Fibroblast of villous mesenchyme (primary cell): ENCODE results near the gene SLAMF1. TPM values are rescaled to one million over a fixed set of nuclear protein-coding genes. Genes with fewer than 3 reads are reported as not detected.
"Not testable (repeated sequence)": the region's sequence is repeated elsewhere in the genome, so short reads cannot be mapped to it uniquely, and the experiment has no call there.

ENCODE experiments used
- DNase-seq: peaks from one replicate; pipeline ENCODE4 v3.0.0-alpha.2; 2010; ENCODE audit warnings: low read depth
- H3K4me3 ChIP-seq: 2 replicates; pipeline ENCODE4 v1.5.1; 2011; ENCODE audit warnings: low read depth, mild to moderate bottlenecking, low read length
- total RNA-seq: library from RNA; depleted of rRNA; stranded (reverse); fragments of >200 nt; gene quantifications from 2 replicates; pipeline ENCODE4 v1.2.3, GENCODE V29; 2012
- TF ChIP-seq, protein P1 (sequence below): IDR thresholded peaks from 2 replicates; pipeline ENCODE4 v1.5.1; 2012; ENCODE audit warnings: low read depth, mild to moderate bottlenecking, low read length; ENCODE audit not compliant: insufficient read depth

The SLAMF1 gene
- total RNA-seq, 1 donor = not detected

DNA sequence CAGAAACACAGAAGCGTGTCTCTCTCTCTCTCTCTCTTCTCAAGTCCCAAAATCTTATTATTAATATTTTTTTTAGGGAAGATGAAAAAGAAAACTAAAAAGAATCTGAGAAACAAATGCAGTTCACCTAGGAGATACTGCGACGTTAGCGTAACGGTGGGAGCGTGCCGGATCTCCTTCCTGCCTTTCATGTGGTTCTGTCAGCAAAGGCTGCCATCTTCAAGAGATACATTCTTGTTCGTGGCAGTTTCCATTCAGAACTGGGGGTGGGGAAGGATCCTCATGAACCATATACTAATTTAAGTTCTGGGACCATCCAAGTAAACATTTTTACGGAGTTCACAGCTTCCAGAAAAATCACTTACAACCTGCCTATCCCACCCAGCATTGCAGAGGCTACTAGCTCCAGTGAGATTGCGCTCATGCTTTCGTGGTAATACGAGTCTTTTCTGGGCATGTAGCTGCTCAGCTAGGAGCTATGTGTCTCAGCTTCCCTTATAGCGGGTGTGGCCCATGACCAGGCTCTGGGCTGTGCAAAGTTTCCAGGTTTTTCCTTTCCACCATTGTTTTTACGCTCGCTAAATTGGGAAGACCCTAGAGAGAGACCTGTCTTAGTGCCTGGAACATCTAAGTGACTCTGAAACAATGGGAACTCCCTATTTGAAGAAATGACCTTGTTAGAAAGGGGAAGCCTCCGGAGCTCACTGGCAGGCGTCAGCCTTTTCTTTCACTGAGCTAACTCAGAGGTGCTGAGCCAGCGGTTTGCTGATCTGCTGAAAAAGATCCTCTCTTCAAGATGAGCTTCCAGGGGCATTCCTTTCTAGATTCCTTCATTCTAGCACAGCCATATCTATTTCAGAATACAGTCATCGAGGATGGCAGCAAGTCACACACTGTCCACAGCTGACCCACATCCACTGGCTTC, 17.3 kb downstream of the SLAMF1 start:
- no peak for DNase-seq
- no peak overlapping the region for H3K4me3 ChIP-seq
- TF ChIP-seq, protein P1, sequence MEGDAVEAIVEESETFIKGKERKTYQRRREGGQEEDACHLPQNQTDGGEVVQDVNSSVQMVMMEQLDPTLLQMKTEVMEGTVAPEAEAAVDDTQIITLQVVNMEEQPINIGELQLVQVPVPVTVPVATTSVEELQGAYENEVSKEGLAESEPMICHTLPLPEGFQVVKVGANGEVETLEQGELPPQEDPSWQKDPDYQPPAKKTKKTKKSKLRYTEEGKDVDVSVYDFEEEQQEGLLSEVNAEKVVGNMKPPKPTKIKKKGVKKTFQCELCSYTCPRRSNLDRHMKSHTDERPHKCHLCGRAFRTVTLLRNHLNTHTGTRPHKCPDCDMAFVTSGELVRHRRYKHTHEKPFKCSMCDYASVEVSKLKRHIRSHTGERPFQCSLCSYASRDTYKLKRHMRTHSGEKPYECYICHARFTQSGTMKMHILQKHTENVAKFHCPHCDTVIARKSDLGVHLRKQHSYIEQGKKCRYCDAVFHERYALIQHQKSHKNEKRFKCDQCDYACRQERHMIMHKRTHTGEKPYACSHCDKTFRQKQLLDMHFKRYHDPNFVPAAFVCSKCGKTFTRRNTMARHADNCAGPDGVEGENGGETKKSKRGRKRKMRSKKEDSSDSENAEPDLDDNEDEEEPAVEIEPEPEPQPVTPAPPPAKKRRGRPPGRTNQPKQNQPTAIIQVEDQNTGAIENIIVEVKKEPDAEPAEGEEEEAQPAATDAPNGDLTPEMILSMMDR = no peak

DNA sequence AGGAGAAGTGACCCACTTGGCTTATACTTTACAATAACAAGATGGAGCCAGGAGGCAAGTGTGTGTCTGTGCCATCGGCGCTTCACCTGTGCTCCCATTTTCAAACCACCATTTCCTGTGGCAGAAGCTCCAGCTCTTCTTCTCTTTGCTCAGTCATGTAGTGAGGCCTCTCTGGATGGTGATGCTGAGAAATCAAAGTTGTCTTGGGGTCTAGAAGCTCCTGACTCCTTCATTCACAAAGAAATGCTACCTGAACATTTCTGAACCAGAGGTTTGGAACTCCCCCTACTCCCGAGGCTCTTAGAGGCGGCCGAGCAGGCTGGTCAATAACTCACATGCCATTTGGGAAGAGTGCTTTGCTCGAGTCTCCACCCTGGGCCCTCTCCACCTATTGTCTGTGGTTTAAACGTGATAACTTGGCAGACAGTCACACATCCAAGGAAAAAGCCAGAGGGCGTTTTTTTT, 18.0 kb downstream of the SLAMF1 start:
- TF ChIP-seq, protein P1 = no peak

DNA sequence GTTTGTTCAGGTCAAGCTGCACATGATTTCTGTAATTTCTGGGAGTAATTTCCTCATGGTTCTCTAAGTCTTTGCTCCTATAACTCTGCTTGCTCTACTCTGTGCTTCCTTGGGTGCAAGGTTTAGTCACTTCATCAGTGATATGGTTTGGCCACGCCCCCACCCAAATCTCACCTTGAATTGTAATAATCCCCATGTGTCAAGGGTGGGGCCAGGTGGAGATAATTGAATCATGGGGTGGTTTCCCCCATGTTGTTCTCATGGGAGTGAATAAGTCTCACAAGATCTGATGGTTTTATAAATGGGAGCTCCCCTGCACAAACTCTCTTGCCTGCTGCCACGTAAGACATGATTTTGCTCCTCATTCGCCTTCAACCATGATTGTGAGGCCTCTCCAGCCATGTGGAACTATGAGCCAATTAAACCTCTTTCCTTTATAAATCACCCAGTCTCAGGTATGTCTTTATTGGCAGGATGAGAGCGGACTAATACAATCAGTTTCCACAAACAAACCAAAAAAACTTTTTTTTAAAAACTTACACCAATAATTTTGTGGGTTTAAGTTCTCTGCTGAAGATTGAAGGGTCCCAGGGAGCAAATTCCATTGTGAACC, 19.1 kb downstream of the SLAMF1 start:
- H3K4me3 ChIP-seq, DNase-seq: not testable (repeated sequence)

More for the DNA sequence above, 18.0 kb downstream of the SLAMF1 start:
- no peak overlapping the region for H3K4me3 ChIP-seq
- no peak for DNase-seq

DNA sequence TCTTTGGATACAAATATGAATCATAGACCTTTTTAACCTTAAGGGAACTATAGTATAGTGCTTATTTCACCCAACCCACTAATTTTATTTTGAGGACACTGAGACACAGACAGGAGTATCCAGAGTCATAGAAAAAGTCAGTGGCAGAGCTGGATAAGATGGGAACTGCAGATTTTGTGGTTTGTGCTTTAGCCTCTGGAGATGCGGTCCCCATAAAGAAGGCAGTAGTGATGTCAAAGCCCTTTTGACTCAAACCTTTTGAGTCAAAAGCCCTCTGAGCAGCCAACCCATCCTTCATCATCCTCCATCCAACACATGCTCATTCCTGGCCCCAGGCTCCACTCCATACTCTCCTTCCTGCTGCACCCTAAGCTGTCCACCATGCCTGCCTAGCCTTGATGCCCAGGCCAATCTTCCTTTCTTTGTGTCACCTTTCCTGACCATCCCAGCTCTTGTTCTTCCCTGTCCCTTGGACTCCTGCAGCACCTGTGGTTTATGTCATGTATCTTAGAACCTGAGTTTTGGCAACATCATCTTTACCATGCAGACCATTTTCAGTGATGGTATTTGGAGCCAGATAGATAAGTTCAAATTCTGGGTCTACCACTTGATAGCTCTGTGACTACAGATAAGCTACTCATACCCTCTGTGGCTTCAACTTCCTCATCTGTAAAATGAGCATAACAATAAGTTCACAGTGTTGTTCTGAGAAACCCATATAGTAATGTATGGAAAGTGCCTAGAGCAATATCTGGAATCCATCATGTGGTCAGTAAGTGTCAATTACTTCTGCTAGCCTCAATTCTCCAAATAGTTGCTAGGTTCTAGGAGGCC, 20.1 kb downstream of the SLAMF1 start:
- H3K4me3 ChIP-seq = no peak overlapping the region
- TF ChIP-seq, protein P1 = no peak
- no peak for DNase-seq

DNA sequence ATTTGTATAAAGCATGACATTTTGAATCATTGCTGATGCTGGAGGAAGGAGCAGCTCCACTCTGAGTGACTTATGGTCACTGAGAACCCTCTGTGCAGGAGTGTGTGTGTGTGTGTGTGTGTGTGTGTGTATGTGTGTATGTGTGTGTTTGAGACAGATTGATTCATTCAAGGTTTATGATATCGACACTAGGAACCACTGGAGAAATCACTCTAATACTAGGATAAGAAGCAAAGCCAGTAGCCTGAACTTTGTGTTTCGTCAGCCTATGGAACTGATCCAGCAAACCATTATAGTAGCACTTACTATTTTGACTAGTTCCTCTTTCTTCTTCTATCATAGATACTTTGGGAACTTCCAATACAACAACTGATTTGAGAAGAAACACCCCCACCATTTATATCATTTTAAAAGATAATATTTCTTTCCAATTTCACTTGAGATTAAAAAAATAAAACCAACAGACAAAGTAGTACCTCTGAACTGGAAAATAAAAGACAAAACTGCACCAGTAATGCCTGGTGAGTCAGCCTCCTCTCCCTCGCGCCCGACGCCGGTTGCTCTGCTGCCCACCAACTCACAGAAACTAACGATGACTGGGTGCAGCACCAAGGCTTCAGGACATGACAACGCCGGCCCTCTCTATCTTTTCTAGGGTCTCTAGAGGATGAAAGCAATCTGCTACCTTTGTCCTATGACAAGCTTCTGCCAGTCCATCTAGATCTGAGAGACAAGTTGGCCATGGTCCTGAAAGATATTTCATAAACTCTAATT, 20.9 kb downstream of the SLAMF1 start:
- TF ChIP-seq, protein P1 = no peak
- no peak for DNase-seq
- no peak overlapping the region for H3K4me3 ChIP-seq

DNA sequence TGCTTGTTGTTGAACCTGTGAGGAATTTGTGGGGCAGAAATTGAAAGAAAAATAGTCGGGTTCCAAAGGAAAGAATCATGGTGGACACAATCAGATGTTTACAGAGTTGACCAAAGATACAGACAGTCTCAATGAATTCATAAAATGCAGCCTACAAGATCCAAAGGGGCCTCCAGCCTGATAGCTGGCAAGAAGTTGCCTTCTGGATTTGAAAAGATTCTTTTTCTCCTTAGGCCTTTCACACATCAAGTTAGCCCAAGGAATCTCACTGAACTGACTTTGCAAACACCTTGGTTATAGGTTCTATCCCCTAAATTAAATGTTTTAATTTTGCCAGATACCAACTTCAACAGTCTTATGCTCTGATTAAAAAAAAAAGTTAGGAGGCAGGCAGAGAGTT, 21.5 kb downstream of the SLAMF1 start:
- no peak for DNase-seq
- TF ChIP-seq, protein P1 = no peak
- no peak overlapping the region for H3K4me3 ChIP-seq
